Coronary artery (tissue), 2 donors: ENCODE measurements around the gene FOXL2.

Experiments used
- DNase-seq: peaks from one replicate; pipeline ENCODE4 v3.0.0-alpha.2; 2017; ENCODE audit warnings: low spot score
- H3K27ac ChIP-seq, 2 donors: fragments of 200-600 bp; sonication (generic); one replicate each; pipeline ENCODE4 v1.5.1; 2016 to 2019
- H3K4me3 ChIP-seq: fragments of 200-600 bp; sonication (generic); 2 replicates; pipeline ENCODE4 v1.5.1; 2016; ENCODE audit warnings: mild to moderate bottlenecking, moderate library complexity
- CTCF ChIP-seq: fragments of 200-600 bp; sonication (generic); IDR thresholded peaks from one replicate; pipeline ENCODE4 v1.5.1; 2019; ENCODE audit warnings: antibody characterized with exemption

The FOXL2 gene

GRCh38 chr3:138902171-138902570, 44.8 kb downstream of the FOXL2 start:
- TF ChIP-seq CTCF, result no peak
- Histone ChIP-seq H3K4me3 (no peak overlapping the region), H3K27ac (no peak overlapping the region)
- no peak for DNase-seq

- no peak for DNase-seq
Observed at GRCh38 chr3:138901567-138901966, 45.4 kb downstream of the FOXL2 start.

GRCh38 chr3:138899351-138899991, 47.5 kb downstream of the FOXL2 start:
- H3K27ac ChIP-seq, result no peak overlapping the region
- no peak for TF ChIP-seq CTCF
- no peak overlapping the region for H3K4me3 ChIP-seq
- DNase-seq, result no peak

More at GRCh38 chr3:138901567-138901966, 45.4 kb downstream of the FOXL2 start:
- no peak overlapping the region for H3K27ac ChIP-seq
- no peak for TF ChIP-seq CTCF
- H3K4me3 ChIP-seq, result no peak overlapping the region

- DNase-seq, result no peak
- TF ChIP-seq CTCF, result no peak
- Histone ChIP-seq H3K4me3 (no peak overlapping the region), H3K27ac (no peak overlapping the region)
Observed at GRCh38 chr3:138898708-138899107, 48.2 kb downstream of the FOXL2 start.

GRCh38 chr3:138898301-138898700, 48.6 kb downstream of the FOXL2 start:
- no peak for DNase-seq
- H3K27ac ChIP-seq, result no peak overlapping the region
- TF ChIP-seq CTCF, result no peak
- H3K4me3 ChIP-seq, result no peak overlapping the region
